Measurements from ENCODE around the gene ZC3H4.

The ZC3H4 gene

GRCh38 chr19:47072323-47072722 is 41.3 kb downstream of the ZC3H4 start:
- no peaks in the 10 kb centered on the region for H3K27me3 ChIP-seq (ENCODE audit: control insufficient read depth in 5 of 5, insufficient read depth in 4 of 5, low read length in 5 of 5)
- H3K36me3 ChIP-seq (ENCODE audit: control insufficient read depth in 5 of 5, insufficient read depth in 5 of 5, low read length in 5 of 5): peaks cover 0 to 90% (median 80%) of the 10 kb centered on the region in 5 donors
- no peak overlapping the region for H3K4me3 ChIP-seq (ENCODE audit: low read depth in 1 of 5, low read length in 5 of 5)
- peaks cover 0 to 12% (median 2%) of the 10 kb centered on the region in 5 donors for H3K4me1 ChIP-seq (ENCODE audit: control insufficient read depth in 5 of 5, insufficient read depth in 5 of 5, low read length in 5 of 5)
- H3K9ac ChIP-seq (ENCODE audit: low read length in 5 of 5): no peak overlapping the region
- H3K9me3 ChIP-seq (ENCODE audit: control insufficient read depth in 5 of 5, low read length in 5 of 5): no peaks in the 10 kb centered on the region
- H3K27ac ChIP-seq (ENCODE audit: low read depth, low read length): no peak overlapping the region

- Histone ChIP-seq H3K27me3 (ENCODE audit: control insufficient read depth in 5 of 5, insufficient read depth in 4 of 5, low read length in 5 of 5) (no peaks in the 10 kb centered on the region), H3K9me3 (ENCODE audit: control insufficient read depth in 5 of 5, low read length in 5 of 5) (no peaks in the 10 kb centered on the region), H3K4me1 (ENCODE audit: control insufficient read depth in 5 of 5, insufficient read depth in 5 of 5, low read length in 5 of 5) (peaks cover 0 to 12% (median 2%) of the 10 kb centered on the region in 5 donors), H3K27ac (ENCODE audit: low read depth, low read length) (no peak overlapping the region), H3K36me3 (ENCODE audit: control insufficient read depth in 5 of 5, insufficient read depth in 5 of 5, low read length in 5 of 5) (peaks cover 0 to 91% (median 86%) of the 10 kb centered on the region in 5 donors), H3K9ac (ENCODE audit: low read length in 5 of 5) (no peak overlapping the region), H3K4me3 (ENCODE audit: low read depth in 1 of 5, low read length in 5 of 5) (no peak overlapping the region)
Measured at GRCh38 chr19:47071731-47072130, 41.8 kb downstream of the ZC3H4 start.

DNA sequence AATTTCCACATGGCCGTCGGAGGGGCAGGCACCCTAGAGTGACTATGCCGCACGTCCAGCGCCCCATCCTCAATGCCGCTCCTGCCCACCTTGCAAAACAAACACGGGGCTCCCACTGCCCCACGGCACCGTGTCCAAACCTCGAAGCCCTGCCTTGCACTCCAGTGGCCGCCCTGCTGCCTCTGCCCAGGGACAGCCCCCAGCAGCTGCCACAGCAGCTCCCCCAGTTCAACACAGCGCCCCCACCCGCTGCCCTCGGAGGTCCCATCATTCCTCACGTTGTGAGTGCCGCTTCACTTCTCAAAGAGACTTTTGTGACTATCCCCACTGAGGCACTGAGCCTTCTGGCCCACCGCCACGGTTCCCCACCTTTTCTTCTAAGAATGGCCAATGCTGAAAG is 42.8 kb downstream of the ZC3H4 start:
- Histone ChIP-seq H3K9me3 (ENCODE audit: control insufficient read depth in 5 of 5, low read length in 5 of 5) (no peaks in the 10 kb centered on the region), H3K27ac (ENCODE audit: low read depth, low read length) (no peak overlapping the region), H3K9ac (ENCODE audit: low read length in 5 of 5) (no peak overlapping the region), H3K4me1 (ENCODE audit: control insufficient read depth in 5 of 5, insufficient read depth in 5 of 5, low read length in 5 of 5) (peaks cover 0 to 12% (median 2%) of the 10 kb centered on the region in 5 donors), H3K27me3 (ENCODE audit: control insufficient read depth in 5 of 5, insufficient read depth in 4 of 5, low read length in 5 of 5) (no peaks in the 10 kb centered on the region), H3K36me3 (ENCODE audit: control insufficient read depth in 5 of 5, insufficient read depth in 5 of 5, low read length in 5 of 5) (peaks cover 0 to 92% (median 88%) of the 10 kb centered on the region in 5 donors), H3K4me3 (ENCODE audit: low read depth in 1 of 5, low read length in 5 of 5) (no peak overlapping the region)

GRCh38 chr19:47069795-47070194 is 43.8 kb downstream of the ZC3H4 start:
- peaks cover 0 to 7% (median 0%) of the 10 kb centered on the region in 5 donors for H3K4me1 ChIP-seq (ENCODE audit: control insufficient read depth in 5 of 5, insufficient read depth in 5 of 5, low read length in 5 of 5)
- H3K27me3 ChIP-seq (ENCODE audit: control insufficient read depth in 5 of 5, insufficient read depth in 4 of 5, low read length in 5 of 5): no peaks in the 10 kb centered on the region
- H3K27ac ChIP-seq (ENCODE audit: low read depth, low read length): no peak overlapping the region
- no peak overlapping the region for H3K9ac ChIP-seq (ENCODE audit: low read length in 5 of 5)
- no peak overlapping the region for H3K4me3 ChIP-seq (ENCODE audit: low read depth in 1 of 5, low read length in 5 of 5)
- no peaks in the 10 kb centered on the region for H3K9me3 ChIP-seq (ENCODE audit: control insufficient read depth in 5 of 5, low read length in 5 of 5)
- H3K36me3 ChIP-seq (ENCODE audit: control insufficient read depth in 5 of 5, insufficient read depth in 5 of 5, low read length in 5 of 5): peaks cover 0 to 92% (median 88%) of the 10 kb centered on the region in 5 donors

- no peaks in the 10 kb centered on the region for H3K27me3 ChIP-seq (ENCODE audit: control insufficient read depth in 5 of 5, insufficient read depth in 4 of 5, low read length in 5 of 5)
- H3K36me3 ChIP-seq (ENCODE audit: control insufficient read depth in 5 of 5, insufficient read depth in 5 of 5, low read length in 5 of 5): peaks cover 0 to 87% (median 83%) of the 10 kb centered on the region in 5 donors
- H3K9ac ChIP-seq (ENCODE audit: low read length in 5 of 5): no peak overlapping the region
- no peak overlapping the region for H3K4me3 ChIP-seq (ENCODE audit: low read depth in 1 of 5, low read length in 5 of 5)
- no peak overlapping the region for H3K27ac ChIP-seq (ENCODE audit: low read depth, low read length)
- H3K9me3 ChIP-seq (ENCODE audit: control insufficient read depth in 5 of 5, low read length in 5 of 5): no peaks in the 10 kb centered on the region
- H3K4me1 ChIP-seq (ENCODE audit: control insufficient read depth in 5 of 5, insufficient read depth in 5 of 5, low read length in 5 of 5): no peaks in the 10 kb centered on the region
Measured at GRCh38 chr19:47068876-47069406, 44.6 kb downstream of the ZC3H4 start.

- no peak overlapping the region for H3K4me3 ChIP-seq (ENCODE audit: low read depth in 1 of 5, low read length in 5 of 5)
- no peak overlapping the region for H3K9ac ChIP-seq (ENCODE audit: low read length in 5 of 5)
- H3K4me1 ChIP-seq (ENCODE audit: control insufficient read depth in 5 of 5, insufficient read depth in 5 of 5, low read length in 5 of 5): no peaks in the 10 kb centered on the region
- no peak overlapping the region for H3K27ac ChIP-seq (ENCODE audit: low read depth, low read length)
- H3K36me3 ChIP-seq (ENCODE audit: control insufficient read depth in 5 of 5, insufficient read depth in 5 of 5, low read length in 5 of 5): peaks cover 0 to 83% (median 80%) of the 10 kb centered on the region in 5 donors
- H3K9me3 ChIP-seq (ENCODE audit: control insufficient read depth in 5 of 5, low read length in 5 of 5): no peaks in the 10 kb centered on the region
- H3K27me3 ChIP-seq (ENCODE audit: control insufficient read depth in 5 of 5, insufficient read depth in 4 of 5, low read length in 5 of 5): no peaks in the 10 kb centered on the region
Measured at GRCh38 chr19:47068246-47068645, 45.3 kb downstream of the ZC3H4 start.

GRCh38 chr19:47067215-47067847 is 46.2 kb downstream of the ZC3H4 start:
- Histone ChIP-seq H3K36me3 (ENCODE audit: control insufficient read depth in 5 of 5, insufficient read depth in 5 of 5, low read length in 5 of 5) (peaks cover 0 to 75% (median 74%) of the 10 kb centered on the region in 5 donors), H3K27ac (ENCODE audit: low read depth, low read length) (no peak overlapping the region), H3K4me3 (ENCODE audit: low read depth in 1 of 5, low read length in 5 of 5) (no peak overlapping the region), H3K9ac (ENCODE audit: low read length in 5 of 5) (no peak overlapping the region), H3K27me3 (ENCODE audit: control insufficient read depth in 5 of 5, insufficient read depth in 4 of 5, low read length in 5 of 5) (no peaks in the 10 kb centered on the region), H3K4me1 (ENCODE audit: control insufficient read depth in 5 of 5, insufficient read depth in 5 of 5, low read length in 5 of 5) (no peaks in the 10 kb centered on the region), H3K9me3 (ENCODE audit: control insufficient read depth in 5 of 5, low read length in 5 of 5) (no peaks in the 10 kb centered on the region)

GRCh38 chr19:47066376-47067214 is 47.0 kb downstream of the ZC3H4 start:
- no peaks in the 10 kb centered on the region for H3K27me3 ChIP-seq (ENCODE audit: control insufficient read depth in 5 of 5, insufficient read depth in 4 of 5, low read length in 5 of 5)
- no peaks in the 10 kb centered on the region for H3K4me1 ChIP-seq (ENCODE audit: control insufficient read depth in 5 of 5, insufficient read depth in 5 of 5, low read length in 5 of 5)
- H3K9ac ChIP-seq (ENCODE audit: low read length in 5 of 5): no peak overlapping the region
- no peaks in the 10 kb centered on the region for H3K9me3 ChIP-seq (ENCODE audit: control insufficient read depth in 5 of 5, low read length in 5 of 5)
- H3K4me3 ChIP-seq (ENCODE audit: low read depth in 1 of 5, low read length in 5 of 5): no peak overlapping the region
- H3K27ac ChIP-seq (ENCODE audit: low read depth, low read length): no peak overlapping the region
- H3K36me3 ChIP-seq (ENCODE audit: control insufficient read depth in 5 of 5, insufficient read depth in 5 of 5, low read length in 5 of 5): peaks cover 0 to 69% (median 68%) of the 10 kb centered on the region in 5 donors

DNA sequence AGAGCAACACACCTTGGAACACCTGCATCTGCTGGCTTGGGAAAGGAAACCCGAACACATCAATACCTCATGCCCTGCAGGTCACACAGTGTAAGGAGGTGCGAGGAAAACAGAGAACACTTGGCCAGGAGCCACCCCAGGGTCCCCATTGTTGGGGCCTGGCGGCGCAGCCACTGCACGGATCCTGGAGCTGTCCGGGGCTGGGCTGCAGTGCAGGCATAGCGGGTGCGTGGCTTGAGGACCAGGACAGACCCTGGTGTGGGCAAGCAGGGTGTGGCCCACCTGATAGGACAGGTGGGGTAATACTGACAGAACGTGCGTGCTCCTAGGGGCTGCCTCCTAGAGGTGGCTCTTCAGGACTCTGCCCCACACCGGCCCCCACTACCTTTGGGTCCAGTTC is 48.3 kb downstream of the ZC3H4 start:
- Histone ChIP-seq H3K36me3 (ENCODE audit: control insufficient read depth in 5 of 5, insufficient read depth in 5 of 5, low read length in 5 of 5) (peaks cover 0 to 56% (median 54%) of the 10 kb centered on the region in 5 donors), H3K4me1 (ENCODE audit: control insufficient read depth in 5 of 5, insufficient read depth in 5 of 5, low read length in 5 of 5) (no peaks in the 10 kb centered on the region)

GRCh38 chr19:47063874-47064273 is 49.7 kb downstream of the ZC3H4 start:
- no peak overlapping the region for H3K4me3 ChIP-seq (ENCODE audit: low read depth in 1 of 5, low read length in 5 of 5)
- no peaks in the 10 kb centered on the region for H3K27me3 ChIP-seq (ENCODE audit: control insufficient read depth in 5 of 5, insufficient read depth in 4 of 5, low read length in 5 of 5)
- no peak overlapping the region for H3K27ac ChIP-seq (ENCODE audit: low read depth, low read length)
- H3K9me3 ChIP-seq (ENCODE audit: control insufficient read depth in 5 of 5, low read length in 5 of 5): no peaks in the 10 kb centered on the region
- H3K4me1 ChIP-seq (ENCODE audit: control insufficient read depth in 5 of 5, insufficient read depth in 5 of 5, low read length in 5 of 5): no peaks in the 10 kb centered on the region
- H3K9ac ChIP-seq (ENCODE audit: low read length in 5 of 5): no peak overlapping the region
- H3K36me3 ChIP-seq (ENCODE audit: control insufficient read depth in 5 of 5, insufficient read depth in 5 of 5, low read length in 5 of 5): peaks cover 0 to 43% (median 41%) of the 10 kb centered on the region in 5 donors

More for the DNA sequence above, 48.3 kb downstream of the ZC3H4 start:
- Histone ChIP-seq H3K27ac (ENCODE audit: low read depth, low read length) (no peak overlapping the region), H3K27me3 (ENCODE audit: control insufficient read depth in 5 of 5, insufficient read depth in 4 of 5, low read length in 5 of 5) (no peaks in the 10 kb centered on the region), H3K9me3 (ENCODE audit: control insufficient read depth in 5 of 5, low read length in 5 of 5) (no peaks in the 10 kb centered on the region), H3K4me3 (ENCODE audit: low read depth in 1 of 5, low read length in 5 of 5) (no peak overlapping the region), H3K9ac (ENCODE audit: low read length in 5 of 5) (no peak overlapping the region)

Measured in subcutaneous abdominal adipose tissue (tissue), 5 donors.